ENCODE results near the gene PARN. TPM values are rescaled to one million over a fixed set of nuclear protein-coding genes. Genes with fewer than 3 reads are reported as not detected.

PARN gene
- total and polyA plus RNA-seq, 2 experiments from 2014 or later: 32.5 to 61.3 TPM

DNA sequence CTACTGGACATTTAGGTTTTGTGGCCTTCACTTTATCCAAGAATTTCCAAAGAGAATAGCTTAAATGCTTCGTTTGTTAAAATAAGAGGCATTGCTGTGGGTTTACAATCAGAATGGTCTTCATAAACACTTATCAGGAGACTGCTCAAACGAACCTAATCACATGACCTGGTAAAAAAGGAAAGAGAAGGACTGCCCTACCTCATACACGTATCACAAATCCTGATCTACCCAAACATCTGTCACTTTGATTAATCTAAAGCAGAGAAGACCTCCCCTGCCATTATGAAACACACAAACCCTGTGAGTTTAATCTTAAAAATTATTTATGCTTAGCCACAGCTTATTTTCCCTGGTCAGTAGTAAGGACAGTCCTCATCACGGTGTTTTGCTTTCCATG, 76.6 kb downstream of the PARN start:
- H3K79me2 ChIP-seq (replicated peaks; ENCODE audit: insufficient read depth): no peaks in the 10 kb centered on the region
- Mint-ChIP-seq H3K27me3 (ENCODE audit: insufficient read depth, low read depth, poor library complexity) (no peaks in the 10 kb centered on the region), H3K27ac (peak overlapping the region; percentile 16; the same call in 1 of the 2 replicates), H3K9me3 (no peaks in the 10 kb centered on the region), H3K36me3 (ENCODE audit: low read depth) (peaks cover 8% of the 10 kb centered on the region; the same call in 2 of the 3 replicates), H3K4me3 (no peak overlapping the region), H3K4me1 (peaks cover 21% of the 10 kb centered on the region)
- H4K20me1 ChIP-seq (replicated peaks; ENCODE audit: insufficient read depth): no peaks in the 10 kb centered on the region
- no peak for ATAC-seq
- no peak overlapping the region for H3K4me2 ChIP-seq
- H3K36me3 ChIP-seq (ENCODE audit: insufficient read depth): no peaks in the 10 kb centered on the region
- H3F3A ChIP-seq (replicated peaks; ENCODE audit: low read depth): no peaks in the 10 kb centered on the region
- no peak overlapping the region for H3K27ac ChIP-seq (ENCODE audit: low read depth)
- DNase-seq (ENCODE audit: low spot score): no peak
- H3K9me2 ChIP-seq (ENCODE audit: insufficient read depth): no peaks in the 10 kb centered on the region
- no peaks in the 10 kb centered on the region for H3K27me3 ChIP-seq (ENCODE audit: insufficient read depth)
- H2AFZ ChIP-seq: no peak overlapping the region
- H3K4me3 ChIP-seq: no peak overlapping the region
- peaks cover 20% of the 10 kb centered on the region for H3K4me1 ChIP-seq (ENCODE audit: insufficient read depth)
- TF ChIP-seq, protein P1, sequence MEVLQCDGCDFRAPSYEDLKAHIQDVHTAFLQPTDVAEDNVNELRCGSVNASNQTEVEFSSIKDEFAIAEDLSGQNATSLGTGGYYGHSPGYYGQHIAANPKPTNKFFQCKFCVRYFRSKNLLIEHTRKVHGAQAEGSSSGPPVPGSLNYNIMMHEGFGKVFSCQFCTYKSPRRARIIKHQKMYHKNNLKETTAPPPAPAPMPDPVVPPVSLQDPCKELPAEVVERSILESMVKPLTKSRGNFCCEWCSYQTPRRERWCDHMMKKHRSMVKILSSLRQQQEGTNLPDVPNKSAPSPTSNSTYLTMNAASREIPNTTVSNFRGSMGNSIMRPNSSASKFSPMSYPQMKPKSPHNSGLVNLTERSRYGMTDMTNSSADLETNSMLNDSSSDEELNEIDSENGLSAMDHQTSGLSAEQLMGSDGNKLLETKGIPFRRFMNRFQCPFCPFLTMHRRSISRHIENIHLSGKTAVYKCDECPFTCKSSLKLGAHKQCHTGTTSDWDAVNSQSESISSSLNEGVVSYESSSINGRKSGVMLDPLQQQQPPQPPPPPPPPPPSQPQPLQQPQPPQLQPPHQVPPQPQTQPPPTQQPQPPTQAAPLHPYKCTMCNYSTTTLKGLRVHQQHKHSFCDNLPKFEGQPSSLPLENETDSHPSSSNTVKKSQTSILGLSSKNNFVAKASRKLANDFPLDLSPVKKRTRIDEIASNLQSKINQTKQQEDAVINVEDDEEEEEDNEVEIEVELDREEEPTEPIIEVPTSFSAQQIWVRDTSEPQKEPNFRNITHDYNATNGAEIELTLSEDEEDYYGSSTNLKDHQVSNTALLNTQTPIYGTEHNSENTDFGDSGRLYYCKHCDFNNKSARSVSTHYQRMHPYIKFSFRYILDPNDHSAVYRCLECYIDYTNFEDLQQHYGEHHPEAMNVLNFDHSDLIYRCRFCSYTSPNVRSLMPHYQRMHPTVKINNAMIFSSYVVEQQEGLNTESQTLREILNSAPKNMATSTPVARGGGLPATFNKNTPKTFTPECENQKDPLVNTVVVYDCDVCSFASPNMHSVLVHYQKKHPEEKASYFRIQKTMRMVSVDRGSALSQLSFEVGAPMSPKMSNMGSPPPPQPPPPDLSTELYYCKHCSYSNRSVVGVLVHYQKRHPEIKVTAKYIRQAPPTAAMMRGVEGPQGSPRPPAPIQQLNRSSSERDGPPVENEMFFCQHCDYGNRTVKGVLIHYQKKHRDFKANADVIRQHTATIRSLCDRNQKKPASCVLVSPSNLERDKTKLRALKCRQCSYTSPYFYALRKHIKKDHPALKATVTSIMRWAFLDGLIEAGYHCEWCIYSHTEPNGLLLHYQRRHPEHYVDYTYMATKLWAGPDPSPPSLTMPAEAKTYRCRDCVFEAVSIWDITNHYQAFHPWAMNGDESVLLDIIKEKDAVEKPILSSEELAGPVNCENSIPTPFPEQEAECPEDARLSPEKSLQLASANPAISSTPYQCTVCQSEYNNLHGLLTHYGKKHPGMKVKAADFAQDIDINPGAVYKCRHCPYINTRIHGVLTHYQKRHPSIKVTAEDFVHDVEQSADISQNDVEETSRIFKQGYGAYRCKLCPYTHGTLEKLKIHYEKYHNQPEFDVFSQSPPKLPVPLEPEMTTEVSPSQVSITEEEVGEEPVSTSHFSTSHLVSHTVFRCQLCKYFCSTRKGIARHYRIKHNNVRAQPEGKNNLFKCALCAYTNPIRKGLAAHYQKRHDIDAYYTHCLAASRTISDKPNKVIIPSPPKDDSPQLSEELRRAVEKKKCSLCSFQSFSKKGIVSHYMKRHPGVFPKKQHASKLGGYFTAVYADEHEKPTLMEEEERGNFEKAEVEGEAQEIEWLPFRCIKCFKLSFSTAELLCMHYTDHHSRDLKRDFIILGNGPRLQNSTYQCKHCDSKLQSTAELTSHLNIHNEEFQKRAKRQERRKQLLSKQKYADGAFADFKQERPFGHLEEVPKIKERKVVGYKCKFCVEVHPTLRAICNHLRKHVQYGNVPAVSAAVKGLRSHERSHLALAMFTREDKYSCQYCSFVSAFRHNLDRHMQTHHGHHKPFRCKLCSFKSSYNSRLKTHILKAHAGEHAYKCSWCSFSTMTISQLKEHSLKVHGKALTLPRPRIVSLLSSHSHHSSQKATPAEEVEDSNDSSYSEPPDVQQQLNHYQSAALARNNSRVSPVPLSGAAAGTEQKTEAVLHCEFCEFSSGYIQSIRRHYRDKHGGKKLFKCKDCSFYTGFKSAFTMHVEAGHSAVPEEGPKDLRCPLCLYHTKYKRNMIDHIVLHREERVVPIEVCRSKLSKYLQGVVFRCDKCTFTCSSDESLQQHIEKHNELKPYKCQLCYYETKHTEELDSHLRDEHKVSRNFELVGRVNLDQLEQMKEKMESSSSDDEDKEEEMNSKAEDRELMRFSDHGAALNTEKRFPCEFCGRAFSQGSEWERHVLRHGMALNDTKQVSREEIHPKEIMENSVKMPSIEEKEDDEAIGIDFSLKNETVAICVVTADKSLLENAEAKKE (CRISPR knock-in tag; IDR thresholded peaks at IDR 0.05): no peak
- TF ChIP-seq NANOG (IDR thresholded peaks at IDR 0.05; ENCODE audit: borderline replicate concordance): no peak

DNA sequence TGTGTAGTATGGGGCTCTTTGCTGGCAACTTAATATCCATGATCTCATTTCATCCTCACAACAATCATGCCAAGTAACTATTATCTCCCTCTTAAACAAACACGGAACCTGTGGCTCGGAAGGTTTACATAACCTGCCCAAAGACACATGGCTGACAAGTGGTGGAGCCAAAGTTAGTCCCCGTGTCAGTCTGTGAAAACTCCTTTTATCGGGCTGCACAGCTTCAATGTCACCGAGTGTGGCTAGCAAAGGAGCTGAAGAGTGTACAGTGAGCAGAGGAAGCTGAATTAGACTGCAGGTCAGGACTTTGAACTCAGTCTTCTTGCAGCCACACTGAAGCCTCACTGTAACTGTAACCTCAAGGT, 80.3 kb downstream of the PARN start:
- Histone ChIP-seq H3K4me1 (ENCODE audit: insufficient read depth) (peaks cover 24% of the 10 kb centered on the region), H3K27me3 (ENCODE audit: insufficient read depth) (no peaks in the 10 kb centered on the region), H3F3A (replicated peaks; ENCODE audit: low read depth) (no peaks in the 10 kb centered on the region; the same call in 1 of the 2 replicates), H3K4me3 (no peak overlapping the region), H3K9me2 (ENCODE audit: insufficient read depth) (no peaks in the 10 kb centered on the region), H3K27ac (ENCODE audit: low read depth) (peak overlapping the region; percentile 48; the same call in 1 of the 2 replicates), H3K79me2 (replicated peaks; ENCODE audit: insufficient read depth) (peaks cover 6% of the 10 kb centered on the region), H2AFZ (no peak overlapping the region), H3K36me3 (ENCODE audit: insufficient read depth) (no peaks in the 10 kb centered on the region), H4K20me1 (replicated peaks; ENCODE audit: insufficient read depth) (no peaks in the 10 kb centered on the region), H3K4me2 (0 out of 2 replicates have a peak overlapping the region, but pooled peaks have one; percentile 29)
- DNase-seq (ENCODE audit: low spot score) (no peak), ATAC-seq (no peak)
- Mint-ChIP-seq H3K27ac (peak overlapping the region; percentile 81), H3K4me1 (peaks cover 28% of the 10 kb centered on the region), H3K9me3 (no peaks in the 10 kb centered on the region), H3K4me3 (no peak overlapping the region), H3K36me3 (ENCODE audit: low read depth) (peaks cover 17% of the 10 kb centered on the region; the same call in 2 of the 3 replicates), H3K27me3 (ENCODE audit: insufficient read depth, low read depth, poor library complexity) (no peaks in the 10 kb centered on the region)
- TF ChIP-seq, protein P1 (CRISPR knock-in tag; IDR thresholded peaks at IDR 0.05): no peak
- TF ChIP-seq STAT1 (IDR thresholded peaks at IDR 0.05; ENCODE audit: unreplicated experiment) (no peak), CREB1 (CRISPR knock-in tag; IDR thresholded peaks at IDR 0.05; ENCODE audit: low read depth) (no peak), ZNF331 (CRISPR knock-in tag; IDR thresholded peaks at IDR 0.05; ENCODE audit: low read depth) (no peak), JUNB (IDR thresholded peaks at IDR 0.05; ENCODE audit: unreplicated experiment) (no peak), EZH2phosphoT487 (IDR thresholded peaks at IDR 0.05; ENCODE audit: unreplicated experiment) (no peak)

Data from GM23338 (cell line).